Ovary (tissue), 9 donors: ENCODE results near the gene SV2B. TPM values are rescaled to one million over a fixed set of nuclear protein-coding genes. Genes with fewer than 3 reads are reported as not detected.
"Not testable (repeated sequence)": the region's sequence is repeated elsewhere in the genome, so short reads cannot be mapped to it uniquely, and the experiment has no call there.

Experiments
- DNase-seq, 5 donors: peaks; one replicate each; pipeline ENCODE4 v3.0.0-alpha.2; 2019 to 2020
- H3K27ac ChIP-seq, 2 donors: fragments of 200-600 bp; one replicate each; pipeline versions ENCODE4 v1.5.1 to v1.8.0; 2019 to 2022
- H3K27me3 ChIP-seq: fragments of 200-600 bp; one replicate; pipeline ENCODE4 v1.8.0; 2022
- H3K36me3 ChIP-seq: fragments of 200-600 bp; sonication (generic); one replicate; pipeline ENCODE4 v1.5.1; 2019
- H3K4me1 ChIP-seq: one replicate; pipeline ENCODE4 v1.8.1; 2013; ENCODE audit warnings: mild to moderate bottlenecking, moderate library complexity; ENCODE audit not compliant: insufficient read depth
- H3K4me3 ChIP-seq: fragments of 200-600 bp; sonication (generic); one replicate; pipeline ENCODE4 v1.5.1; 2017
- H3K9me3 ChIP-seq, 2 donors: fragments of 200-600 bp in 1 of 2; sonication (generic) in 1 of 2; one replicate each; pipeline versions ENCODE4 v1.5.1 to v1.8.1; 2013 to 2019; ENCODE audit warnings: mild to moderate bottlenecking in 1 of 2, moderate library complexity in 1 of 2
- CTCF ChIP-seq, 3 donors: fragments of 450-650 bp in 2 of 3; fragments of 200-600 bp in 1 of 3; IDR thresholded peaks; one replicate each; pipeline versions ENCODE4 v1.5.1 to v1.8.0; 2016 to 2022; ENCODE audit warnings: antibody characterized with exemption in 3 of 3, mild to moderate bottlenecking in 1 of 3
- EP300 ChIP-seq: sonication (generic); formaldehyde crosslinking; IDR thresholded peaks from one replicate; pipeline ENCODE4 v1.6.1; 2017; ENCODE audit warnings: antibody characterized with exemption
- POLR2A ChIP-seq: fragments of 450-650 bp; IDR thresholded peaks from one replicate; pipeline ENCODE4 v1.6.1; 2017; ENCODE audit warnings: antibody characterized with exemption, mild to moderate bottlenecking, moderate library complexity
- WGBS, 3 donors: extraction: QIAGEN DNeasy Blood & Tissue Kit in 1 of 3; methylation state at CpG; one replicate each; pipeline versions ENCODE4 v1.1.5 to v1.1.7; 2013 to 2017; 5-methylcytosine and 5-hydroxymethylcytosine counted together
- intact Hi-C, 4 donors: fragments of 100-400 bp; cut with DNase I; formaldehyde crosslinking; loops; one replicate each; pipeline versions ENCODE4 v1.11.0 to v1.15.1; 2022 to 2023
- polyA plus RNA-seq, 2 donors: library from polyadenylated mRNA; stranded (reverse); fragments of 200-250 nt in 1 of 2; fragments of 350-450 nt in 1 of 2; fragmentation: Illumina TruSeq in 1 of 2; extraction: RNeasy Lipid Tissue Mini Kit (QIAGEN cat#74804) in 1 of 2; gene quantifications; one replicate each; pipeline ENCODE4 v1.2.3, GENCODE V29; 2013 to 2014
- total RNA-seq, 7 donors: library from RNA; depleted of rRNA in 2 of 7; stranded (reverse); fragments of >200 nt in 2 of 7; fragmentation: NEBNext Ultra II Directional in 3 of 7; extraction: Animal tissue kit (Norgen Biotek cat#: 25700) in 3 of 7; gene quantifications; one replicate each; pipeline versions ENCODE4 v1.1.0 to v1.2.4, GENCODE V29; 2016 to 2023
- donor health status: DM: no; HTN: no; CAD: no; lungs with moderate emphysema.
- donor health status: DM: no; HTN: no; CAD: no.
- donor health status: Bipolar disorder and iron deficiency.
- donor health status: DM: yes; HTN: yes; CAD: no.
- donor health status: DM: no; HTN: no; CAD: no.
- donor health status: DM: yes; HTN: yes; CAD: no.

Gene SV2B
- total and polyA plus RNA-seq, 9 donors, result 0.10 to 1.3 (median 0.22) TPM; not detected in 1

- intact Hi-C loops, result no loop called here
- TF ChIP-seq POLR2A (no peak), CTCF (IDR thresholded peaks at IDR 0.05) (no peak), EP300 (no peak)
- WGBS, 3 donors, result 71 to 83% (median 73%) methylated on average over 2 of the region's 2 CpGs
These were observed 27.0 kb upstream of the SV2B start for GRCh38 chr15:91073077-91073476.

GRCh38 chr15:91073768-91074167, 26.3 kb upstream of the SV2B start:
- no peak overlapping the region for H3K4me3 ChIP-seq
- intact Hi-C loops, result no loop called here
- no peaks in the 10 kb centered on the region for H3K27me3 ChIP-seq
- H3K36me3 ChIP-seq, result no peaks in the 10 kb centered on the region
- DNase-seq, result no peak
- no peak overlapping the region for H3K27ac ChIP-seq
- WGBS, 3 donors, result 84 to 90% (median 89%) methylated on average over 1 of the region's 1 CpG
- TF ChIP-seq POLR2A, result no peak
- TF ChIP-seq EP300, result no peak
- no peaks in the 10 kb centered on the region for H3K4me1 ChIP-seq
- H3K9me3 ChIP-seq, result no peaks in the 10 kb centered on the region

More at GRCh38 chr15:91073077-91073476, 27.0 kb upstream of the SV2B start:
- no peak for DNase-seq
- H3K36me3 ChIP-seq, result no peaks in the 10 kb centered on the region
- H3K27ac ChIP-seq, result no peak overlapping the region
- no peaks in the 10 kb centered on the region for H3K27me3 ChIP-seq
- no peak overlapping the region for H3K4me3 ChIP-seq
- H3K9me3 ChIP-seq, result no peaks in the 10 kb centered on the region
- no peaks in the 10 kb centered on the region for H3K4me1 ChIP-seq

- TF ChIP-seq POLR2A (no peak), EP300 (no peak), CTCF (IDR thresholded peaks at IDR 0.05) (no peak)
- WGBS, 3 donors, result 58 to 78% (median 63%) methylated on average over 1 of the region's 1 CpG
- intact Hi-C loops, result no loop called here
These were observed 24.3 kb upstream of the SV2B start for GRCh38 chr15:91075739-91076138.

GRCh38 chr15:91077029-91077428, 23.0 kb upstream of the SV2B start:
- Histone ChIP-seq H3K36me3 (no peaks in the 10 kb centered on the region), H3K4me3 (no peak overlapping the region), H3K27ac (no peak overlapping the region), H3K4me1 (no peaks in the 10 kb centered on the region), H3K27me3 (no peaks in the 10 kb centered on the region), H3K9me3 (no peaks in the 10 kb centered on the region)
- intact Hi-C loops, result no loop called here
- DNase-seq, result no peak
- no peak for TF ChIP-seq EP300
- TF ChIP-seq POLR2A, result no peak
- TF ChIP-seq CTCF (IDR thresholded peaks at IDR 0.05), result no peak

More at GRCh38 chr15:91075739-91076138, 24.3 kb upstream of the SV2B start:
- H3K4me3 ChIP-seq, result no peak overlapping the region
- no peaks in the 10 kb centered on the region for H3K9me3 ChIP-seq
- no peaks in the 10 kb centered on the region for H3K27me3 ChIP-seq
- DNase-seq, result no peak
- no peaks in the 10 kb centered on the region for H3K4me1 ChIP-seq
- no peak overlapping the region for H3K27ac ChIP-seq
- H3K36me3 ChIP-seq, result no peaks in the 10 kb centered on the region

GRCh38 chr15:91093866-91094265, 6.2 kb upstream of the SV2B start:
- H3K4me1 ChIP-seq, H3K36me3 ChIP-seq, intact Hi-C loops, H3K27me3 ChIP-seq, H3K9me3 ChIP-seq, H3K4me3 ChIP-seq, DNase-seq, H3K27ac ChIP-seq: not testable (repeated sequence)
- 72 to 91% (median 84%) methylated on average over 2 to 4 of the region's 4 CpGs for WGBS, 3 donors

GRCh38 chr15:91098451-91098850, 1.6 kb upstream of the SV2B start:
- H3K36me3 ChIP-seq, result no peaks in the 10 kb centered on the region
- H3K27ac ChIP-seq, result no peak overlapping the region
- no peaks in the 10 kb centered on the region for H3K27me3 ChIP-seq
- intact Hi-C loops, result no loop called here
- WGBS, 3 donors, result 86 to 88% (median 87%) methylated on average over 6 of the region's 6 CpGs
- no peak overlapping the region for H3K4me3 ChIP-seq
- TF ChIP-seq CTCF (IDR thresholded peaks at IDR 0.05), result no peak
- no peak for DNase-seq
- no peaks in the 10 kb centered on the region for H3K9me3 ChIP-seq
- H3K4me1 ChIP-seq, result no peaks in the 10 kb centered on the region
